OCI-LY7 (cell line): ENCODE results near the gene PRR5L. TPM values are rescaled to one million over a fixed set of nuclear protein-coding genes. Genes with fewer than 3 reads are reported as not detected.

Experiments
- BruUV-seq: library from RNA; stranded (reverse); fragments of 400-500 nt; replicated peaks from 2 replicates; lab custom pipeline; 2021; lab: Mats Ljungman, UMichigan
- CTCF ChIA-PET: fragments of 300-600 bp; sonication (Branson Sonifier 250); formaldehyde crosslinking; loops from one replicate; lab custom pipeline; 2022; ENCODE audit warnings: antibody characterized with exemption; ENCODE audit not compliant: unreplicated experiment; lab: Charles Lee
- POLR2A ChIA-PET: fragments of 300-600 bp; sonication (Branson Sonifier 250); formaldehyde crosslinking; loops from one replicate; lab custom pipeline; 2022; ENCODE audit warnings: antibody characterized with exemption; lab: Charles Lee
- DNase-seq: peaks from one replicate; pipeline ENCODE4 v3.0.0-alpha.2; 2015; ENCODE audit warnings: low spot score
- H2AFZ ChIP-seq: fragments of 200-600 bp; sonication (generic), shearing (Covaris generic); 2 replicates; pipeline ENCODE4 v1.6.1; 2014; ENCODE audit warnings: mild to moderate bottlenecking, antibody characterized with exemption, low read length, moderate library complexity
- H3K27ac ChIP-seq: fragments of 200-600 bp; sonication (generic); 2 replicates; pipeline ENCODE4 v1.5.1; 2014; ENCODE audit warnings: mixed run types, low read depth, mild to moderate bottlenecking, moderate library complexity, low read length, inconsistent platforms; ENCODE audit not compliant: poor library complexity, severe bottlenecking
- H3K36me3 ChIP-seq: fragments of 200-600 bp; sonication (generic); 2 replicates; pipeline ENCODE4 v1.6.1; 2014; ENCODE audit warnings: mild to moderate bottlenecking, antibody characterized with exemption, low read length, moderate library complexity, mixed read lengths; ENCODE audit not compliant: insufficient read depth
- H3K4me1 ChIP-seq: fragments of 200-600 bp; sonication (generic); 2 replicates; pipeline ENCODE4 v1.5.1; 2014; ENCODE audit warnings: mild to moderate bottlenecking, low read length; ENCODE audit not compliant: insufficient read depth, poor library complexity, severe bottlenecking
- H3K4me2 ChIP-seq: fragments of 200-600 bp; sonication (generic); 2 replicates; pipeline ENCODE4 v1.6.1; 2014; ENCODE audit warnings: mild to moderate bottlenecking, low read length
- H3K4me3 ChIP-seq: fragments of 200-600 bp; sonication (generic); 2 replicates; pipeline ENCODE4 v1.5.1; 2014; ENCODE audit warnings: mild to moderate bottlenecking, low read depth, low read length; ENCODE audit not compliant: poor library complexity, severe bottlenecking
- H3K79me2 ChIP-seq: fragments of 200-600 bp; sonication (generic); 2 replicates; pipeline ENCODE4 v1.6.1; 2016; ENCODE audit warnings: low read depth, mild to moderate bottlenecking, low read length, moderate library complexity, mixed read lengths; ENCODE audit not compliant: insufficient read depth
- H3K9me2 ChIP-seq: fragments of 200-600 bp; sonication (generic); 2 replicates; pipeline ENCODE4 v1.6.1; 2016; ENCODE audit warnings: mild to moderate bottlenecking, low read length, mixed read lengths; ENCODE audit not compliant: insufficient read depth
- H3K9me3 ChIP-seq: fragments of 200-600 bp; sonication (generic); 2 replicates; pipeline ENCODE4 v1.6.1; 2014; ENCODE audit warnings: mild to moderate bottlenecking, mixed run types, low read length, mixed read lengths
- H4K20me1 ChIP-seq: fragments of 200-600 bp; sonication (generic); 2 replicates; pipeline ENCODE4 v1.6.1; 2014; ENCODE audit warnings: mild to moderate bottlenecking, antibody characterized with exemption, low read length, moderate library complexity, mixed read lengths; ENCODE audit not compliant: insufficient read depth
- EZH2phosphoT487 ChIP-seq: fragments of 200-600 bp; sonication (generic); IDR thresholded peaks from 2 replicates; pipeline ENCODE4 v1.6.1; 2018; ENCODE audit warnings: low read depth, borderline replicate concordance, mild to moderate bottlenecking, mixed run types, antibody characterized with exemption, low read length, moderate library complexity, mixed read lengths
- intact Hi-C: fragments of 100-400 bp; cut with micrococcal nuclease; formaldehyde crosslinking; loops from one replicate; pipeline ENCODE4 v1.10.0; 2022; ENCODE audit not compliant: unreplicated experiment
- total RNA-seq, 2 experiments: library from RNA; depleted of rRNA in 1 of 2; stranded (reverse); fragments of >200 nt in 1 of 2; shearing (Covaris generic) in 1 of 2; gene quantifications; 2 replicates each; pipeline ENCODE4 v1.2.3, GENCODE V29; 2014 to 2022
- TF ChIP-seq, protein P1 (sequence below): fragments of 200-600 bp; sonication (generic); conservative IDR thresholded peaks from 2 replicates; pipeline ENCODE4 v1.5.1; 2014; ENCODE audit warnings: mild to moderate bottlenecking, antibody characterized with exemption, low read length, moderate library complexity, mixed read lengths

PRR5L gene
- total RNA-seq, 2 experiments from 2014 or later: not detected

- CTCF ChIA-PET: no interaction called here
- no peak overlapping the region for H2AFZ ChIP-seq
- H4K20me1 ChIP-seq: no peaks in the 10 kb centered on the region
- POLR2A ChIA-PET: interaction anchor here (0.7 to 1.7 kb wide), 4 partner anchors 16 to 229 kb away, joined by 3 to 5 read pairs (median 4); no protein-coding TSS in a partner anchor
- no TSS peak for BruUV-seq
- peaks cover 21% of the 10 kb centered on the region for H3K4me1 ChIP-seq
- intact Hi-C loops: no loop called here
- TF ChIP-seq, protein P1, sequence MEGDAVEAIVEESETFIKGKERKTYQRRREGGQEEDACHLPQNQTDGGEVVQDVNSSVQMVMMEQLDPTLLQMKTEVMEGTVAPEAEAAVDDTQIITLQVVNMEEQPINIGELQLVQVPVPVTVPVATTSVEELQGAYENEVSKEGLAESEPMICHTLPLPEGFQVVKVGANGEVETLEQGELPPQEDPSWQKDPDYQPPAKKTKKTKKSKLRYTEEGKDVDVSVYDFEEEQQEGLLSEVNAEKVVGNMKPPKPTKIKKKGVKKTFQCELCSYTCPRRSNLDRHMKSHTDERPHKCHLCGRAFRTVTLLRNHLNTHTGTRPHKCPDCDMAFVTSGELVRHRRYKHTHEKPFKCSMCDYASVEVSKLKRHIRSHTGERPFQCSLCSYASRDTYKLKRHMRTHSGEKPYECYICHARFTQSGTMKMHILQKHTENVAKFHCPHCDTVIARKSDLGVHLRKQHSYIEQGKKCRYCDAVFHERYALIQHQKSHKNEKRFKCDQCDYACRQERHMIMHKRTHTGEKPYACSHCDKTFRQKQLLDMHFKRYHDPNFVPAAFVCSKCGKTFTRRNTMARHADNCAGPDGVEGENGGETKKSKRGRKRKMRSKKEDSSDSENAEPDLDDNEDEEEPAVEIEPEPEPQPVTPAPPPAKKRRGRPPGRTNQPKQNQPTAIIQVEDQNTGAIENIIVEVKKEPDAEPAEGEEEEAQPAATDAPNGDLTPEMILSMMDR: no peak
- no peak for TF ChIP-seq EZH2phosphoT487
- H3K4me2 ChIP-seq: no peak overlapping the region
- no peaks in the 10 kb centered on the region for H3K9me3 ChIP-seq
- no peaks in the 10 kb centered on the region for H3K9me2 ChIP-seq
- no peaks in the 10 kb centered on the region for H3K36me3 ChIP-seq
- DNase-seq: no peak
- H3K4me3 ChIP-seq: no peak overlapping the region
- no peaks in the 10 kb centered on the region for H3K79me2 ChIP-seq
- no peak overlapping the region for H3K27ac ChIP-seq
These were observed 100.1 kb downstream of the PRR5L start for GRCh38 chr11:36395978-36396736.

- H3K9me3 ChIP-seq: no peaks in the 10 kb centered on the region
- CTCF ChIA-PET: interaction anchor here (0.6 kb wide), 1 partner anchor 163 kb away, joined by 3 read pairs; no protein-coding TSS in a partner anchor
- H3K79me2 ChIP-seq: no peaks in the 10 kb centered on the region
- no peak for DNase-seq
- H4K20me1 ChIP-seq: no peaks in the 10 kb centered on the region
- no peak overlapping the region for H3K4me2 ChIP-seq
- POLR2A ChIA-PET: no interaction called here
- TF ChIP-seq, protein P1: no peak
- TF ChIP-seq EZH2phosphoT487: no peak
- BruUV-seq: no TSS peak
- no peaks in the 10 kb centered on the region for H3K9me2 ChIP-seq
- H2AFZ ChIP-seq: no peak overlapping the region
- H3K4me3 ChIP-seq: no peak overlapping the region
- no peaks in the 10 kb centered on the region for H3K36me3 ChIP-seq
- H3K27ac ChIP-seq: no peak overlapping the region
- intact Hi-C loops: no loop called here
- H3K4me1 ChIP-seq: peaks cover 11% of the 10 kb centered on the region
These were observed 102.3 kb downstream of the PRR5L start for GRCh38 chr11:36398231-36398953.
